ENCODE measurements around the gene TTC31. TPM values are rescaled to one million over a fixed set of nuclear protein-coding genes. Genes with fewer than 3 reads are reported as not detected.

The TTC31 gene
- total RNA-seq, 3 donors from 2014 or later: 21.6 to 32.0 (median 27.8) TPM

DNA sequence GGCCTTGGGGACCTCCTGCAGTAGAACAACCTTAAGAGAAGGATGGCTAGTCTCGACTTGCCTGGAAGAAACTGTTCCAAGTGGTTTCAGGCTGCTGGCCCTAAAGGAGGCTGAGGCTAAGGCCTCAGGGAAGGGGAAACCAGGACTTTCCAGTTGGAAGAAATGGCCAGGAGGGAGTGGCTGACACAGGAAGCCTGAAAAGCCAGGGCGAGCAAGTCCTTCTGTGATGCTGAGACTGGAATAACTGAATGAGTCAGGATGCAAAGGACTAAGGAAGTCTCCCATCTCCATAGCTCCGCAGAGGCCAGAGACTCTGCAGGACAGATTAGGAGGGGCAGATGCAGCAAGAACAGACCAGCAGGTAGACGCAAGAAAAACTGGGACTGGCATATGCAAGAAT is 54.3 kb downstream of the TTC31 start:
- no peaks in the 10 kb centered on the region for H3K27me3 ChIP-seq
- no peaks in the 10 kb centered on the region for H3K9me3 ChIP-seq
- no peak overlapping the region for H3K27ac ChIP-seq
- intact Hi-C loops (cut with DNase I; ENCODE audit: low total_unique reads): no loop called here
- H3K4me1 ChIP-seq: no peaks in the 10 kb centered on the region
- H3K36me3 ChIP-seq: no peaks in the 10 kb centered on the region
- no peak overlapping the region for H3K4me3 ChIP-seq
- TF ChIP-seq POLR2A (IDR thresholded peaks at IDR 0.05) (no peak), POLR2AphosphoS5 (IDR thresholded peaks at IDR 0.05) (no peak)
- TF ChIP-seq, protein P1, sequence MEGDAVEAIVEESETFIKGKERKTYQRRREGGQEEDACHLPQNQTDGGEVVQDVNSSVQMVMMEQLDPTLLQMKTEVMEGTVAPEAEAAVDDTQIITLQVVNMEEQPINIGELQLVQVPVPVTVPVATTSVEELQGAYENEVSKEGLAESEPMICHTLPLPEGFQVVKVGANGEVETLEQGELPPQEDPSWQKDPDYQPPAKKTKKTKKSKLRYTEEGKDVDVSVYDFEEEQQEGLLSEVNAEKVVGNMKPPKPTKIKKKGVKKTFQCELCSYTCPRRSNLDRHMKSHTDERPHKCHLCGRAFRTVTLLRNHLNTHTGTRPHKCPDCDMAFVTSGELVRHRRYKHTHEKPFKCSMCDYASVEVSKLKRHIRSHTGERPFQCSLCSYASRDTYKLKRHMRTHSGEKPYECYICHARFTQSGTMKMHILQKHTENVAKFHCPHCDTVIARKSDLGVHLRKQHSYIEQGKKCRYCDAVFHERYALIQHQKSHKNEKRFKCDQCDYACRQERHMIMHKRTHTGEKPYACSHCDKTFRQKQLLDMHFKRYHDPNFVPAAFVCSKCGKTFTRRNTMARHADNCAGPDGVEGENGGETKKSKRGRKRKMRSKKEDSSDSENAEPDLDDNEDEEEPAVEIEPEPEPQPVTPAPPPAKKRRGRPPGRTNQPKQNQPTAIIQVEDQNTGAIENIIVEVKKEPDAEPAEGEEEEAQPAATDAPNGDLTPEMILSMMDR (IDR thresholded peaks at IDR 0.05): no peak
- no peak for DNase-seq (ENCODE audit: low spot score in 2 of 2)

- Histone ChIP-seq H3K4me1 (no peaks in the 10 kb centered on the region), H3K4me3 (no peak overlapping the region), H3K9me3 (no peaks in the 10 kb centered on the region), H3K27ac (no peak overlapping the region), H3K27me3 (no peaks in the 10 kb centered on the region), H3K36me3 (no peaks in the 10 kb centered on the region)
- DNase-seq (ENCODE audit: low spot score in 2 of 2): no peak
- TF ChIP-seq POLR2AphosphoS5 (IDR thresholded peaks at IDR 0.05): no peak
- no peak for TF ChIP-seq POLR2A (IDR thresholded peaks at IDR 0.05)
- TF ChIP-seq, protein P1 (IDR thresholded peaks at IDR 0.05): no peak
- intact Hi-C loops (cut with DNase I; ENCODE audit: low total_unique reads): no loop called here
Measured at GRCh38 chr2:74538881-74539339, 56.0 kb downstream of the TTC31 start.

GRCh38 chr2:74540291-74540690 is 57.4 kb downstream of the TTC31 start:
- H3K4me1 ChIP-seq: no peaks in the 10 kb centered on the region

DNA sequence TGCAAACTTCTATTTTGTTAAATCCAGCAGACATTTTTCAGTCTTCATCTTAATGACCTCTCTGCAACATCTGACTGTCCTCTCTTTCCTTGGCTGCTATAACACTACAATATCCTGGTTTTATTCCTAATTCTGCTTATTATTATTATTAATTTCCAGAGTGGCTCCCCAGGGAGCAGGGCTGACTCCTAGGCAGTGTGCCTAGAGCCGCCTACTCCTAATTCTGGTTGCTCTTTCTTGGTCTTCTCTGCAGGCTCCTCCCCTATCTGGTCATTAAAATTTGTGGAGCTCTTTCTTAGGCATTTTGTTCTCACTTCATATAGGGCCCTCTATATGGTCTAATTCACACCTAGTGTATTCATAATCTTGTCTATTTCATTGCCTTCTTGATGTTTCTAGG is 60.1 kb downstream of the TTC31 start:
- intact Hi-C loops (cut with DNase I; ENCODE audit: low total_unique reads): no loop called here
- DNase-seq (ENCODE audit: low spot score in 2 of 2): no peak

More at GRCh38 chr2:74540291-74540690, 57.4 kb downstream of the TTC31 start:
- intact Hi-C loops (cut with DNase I; ENCODE audit: low total_unique reads): no loop called here
- no peaks in the 10 kb centered on the region for H3K27me3 ChIP-seq
- H3K4me3 ChIP-seq: no peak overlapping the region
- no peak overlapping the region for H3K27ac ChIP-seq
- TF ChIP-seq, protein P1 (IDR thresholded peaks at IDR 0.05): no peak
- TF ChIP-seq POLR2A (IDR thresholded peaks at IDR 0.05) (no peak), POLR2AphosphoS5 (IDR thresholded peaks at IDR 0.05) (no peak)
- H3K36me3 ChIP-seq: no peaks in the 10 kb centered on the region
- H3K9me3 ChIP-seq: no peaks in the 10 kb centered on the region
- DNase-seq (ENCODE audit: low spot score in 2 of 2): no peak

More for the DNA sequence above, 60.1 kb downstream of the TTC31 start:
- no peaks in the 10 kb centered on the region for H3K4me1 ChIP-seq
- H3K36me3 ChIP-seq: no peaks in the 10 kb centered on the region
- H3K4me3 ChIP-seq: no peak overlapping the region
- no peak overlapping the region for H3K27ac ChIP-seq
- no peaks in the 10 kb centered on the region for H3K27me3 ChIP-seq
- TF ChIP-seq POLR2A (IDR thresholded peaks at IDR 0.05): no peak
- TF ChIP-seq, protein P1 (IDR thresholded peaks at IDR 0.05): no peak
- TF ChIP-seq POLR2AphosphoS5 (IDR thresholded peaks at IDR 0.05): no peak
- no peaks in the 10 kb centered on the region for H3K9me3 ChIP-seq

Other genes with a start within 250 kb of the TTC31 start
- gene SLC4A5, start 139.7 kb upstream of the TTC31 start, total RNA-seq: 1 to 10 TPM; 2.1 to 9.2 (median 6.2) TPM
- 100 to 1,000 TPM in 2 of 3 donors, 10 to 100 TPM in 1; 92.2 to 125 (median 103) TPM for gene DCTN1, start 102.8 kb upstream of the TTC31 start, total RNA-seq
- 1 to 10 TPM in 2 of 3 donors, under 1 TPM in 1; 0.64 to 1.6 (median 1.3) TPM for gene C2orf81, start 61.5 kb upstream of the TTC31 start, total RNA-seq
- 10 to 100 TPM in 1 of 3 donors, 1 to 10 TPM in 2; 6.7 to 13.1 (median 9.4) TPM for gene WDR54, start 61.4 kb upstream of the TTC31 start, total RNA-seq
- 10 to 100 TPM in 2 of 3 donors, 1 to 10 TPM in 1; 9.3 to 49.9 (median 36.7) TPM for gene RTKN, start 41.1 kb upstream of the TTC31 start, total RNA-seq
- 10 to 100 TPM; 12.6 to 26.2 (median 24.4) TPM for gene INO80B, start 28.0 kb upstream of the TTC31 start, total RNA-seq
- gene WBP1, start 24.6 kb upstream of the TTC31 start, total RNA-seq: 10 to 100 TPM; 58.0 to 70.0 (median 61.9) TPM
- 10 to 100 TPM; 24.0 to 47.3 (median 44.6) TPM for gene MOGS, start 17.7 kb upstream of the TTC31 start, total RNA-seq
- gene MRPL53, start 10.4 kb upstream of the TTC31 start, total RNA-seq: 10 to 100 TPM; 17.9 to 49.0 (median 48.2) TPM
- 10 to 100 TPM; 10.6 to 38.0 (median 27.1) TPM for gene CCDC142, start 83 bp upstream of the TTC31 start, total RNA-seq
- 1 to 10 TPM in 2 of 3 donors, under 1 TPM in 1; 0.29 to 4.6 (median 1.3) TPM for gene LBX2, start 16.5 kb downstream of the TTC31 start, total RNA-seq
- gene PCGF1, start 24.6 kb downstream of the TTC31 start, total RNA-seq: 10 to 100 TPM; 18.3 to 20.3 (median 19.8) TPM
- gene TLX2, start 31.4 kb downstream of the TTC31 start, total RNA-seq: not detected
- under 1 TPM in 1 of 3 donors, not detected in 2; 0.66 TPM for gene DQX1, start 43.1 kb downstream of the TTC31 start, total RNA-seq
- gene AUP1, start 46.6 kb downstream of the TTC31 start, total RNA-seq: 100 to 1,000 TPM; 108 to 130 (median 128) TPM
- gene HTRA2, start 46.9 kb downstream of the TTC31 start, total RNA-seq: 10 to 100 TPM; 32.1 to 34.5 (median 32.5) TPM
- gene LOXL3, start 70.9 kb downstream of the TTC31 start, total RNA-seq: 1 to 10 TPM; 3.7 to 7.8 (median 6.6) TPM
- gene DOK1, start 71.6 kb downstream of the TTC31 start, total RNA-seq: 10 to 100 TPM; 11.0 to 33.3 (median 13.1) TPM
- gene M1AP, start 165.2 kb downstream of the TTC31 start, total RNA-seq: 1 to 10 TPM in 1 of 3 donors, under 1 TPM in 2; 0.29 to 3.4 (median 0.66) TPM
- gene SEMA4F, start 171.2 kb downstream of the TTC31 start, total RNA-seq: 1 to 10 TPM; 4.6 to 8.8 (median 8.5) TPM